GM12873 (cell line): ENCODE data around the gene CYP2W1.

Source experiments
- TF ChIP-seq, protein P1 (sequence below): IDR thresholded peaks from 2 replicates; pipeline ENCODE4 v1.5.1; 2012; ENCODE audit warnings: low read depth, mild to moderate bottlenecking, moderate library complexity, low read length, control low read depth; ENCODE audit not compliant: insufficient read depth; ENCODE audit errors: missing control alignments

Gene CYP2W1

DNA sequence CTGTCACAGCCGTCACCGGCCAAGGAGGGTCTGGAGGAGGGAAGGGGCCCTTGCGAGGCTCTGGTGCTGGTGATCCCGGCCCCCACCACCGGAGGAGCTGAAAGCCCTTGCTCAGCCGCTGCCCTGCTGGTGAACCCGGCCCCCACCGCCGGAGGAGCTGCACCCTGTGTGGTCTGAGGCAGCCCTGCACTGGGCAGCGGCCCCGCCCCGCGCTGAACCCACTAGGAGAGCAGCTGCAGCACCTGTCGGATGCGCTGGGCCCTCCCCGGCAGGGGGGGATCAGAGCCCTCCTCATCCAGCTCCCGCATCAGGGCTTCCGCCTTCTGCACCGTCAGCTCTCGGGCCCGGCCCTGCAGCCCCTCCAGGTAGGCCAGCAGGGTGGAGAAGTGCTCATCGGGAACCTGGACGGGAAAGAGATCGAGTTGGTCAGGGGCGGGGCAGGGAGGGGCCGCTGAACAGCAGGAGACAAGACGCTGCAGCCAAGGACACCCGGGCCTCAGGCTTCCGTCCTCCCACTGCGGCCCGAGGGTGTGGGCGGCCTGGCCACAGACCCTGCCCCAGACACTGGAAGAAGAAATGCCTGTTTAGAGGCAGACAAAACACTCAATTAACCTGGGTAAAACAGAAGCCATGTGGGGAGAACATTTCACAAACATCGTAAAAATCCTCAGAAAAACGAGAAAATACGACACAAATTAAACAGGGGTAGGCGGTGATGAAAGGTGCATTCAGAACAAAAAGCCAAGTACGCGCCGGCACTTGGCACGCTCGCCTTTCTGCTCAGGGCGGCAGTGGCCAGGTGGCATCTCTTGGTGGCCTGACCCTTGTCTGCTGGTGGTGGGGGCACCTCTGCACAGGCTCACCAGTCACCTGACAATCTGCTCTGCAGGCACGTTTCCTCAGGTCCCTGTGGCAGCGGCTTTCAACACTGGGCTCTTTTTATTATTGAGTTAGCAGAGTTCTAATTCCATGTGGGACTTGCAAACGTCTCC is 14.7 kb downstream of the CYP2W1 start:
- TF ChIP-seq, protein P1, sequence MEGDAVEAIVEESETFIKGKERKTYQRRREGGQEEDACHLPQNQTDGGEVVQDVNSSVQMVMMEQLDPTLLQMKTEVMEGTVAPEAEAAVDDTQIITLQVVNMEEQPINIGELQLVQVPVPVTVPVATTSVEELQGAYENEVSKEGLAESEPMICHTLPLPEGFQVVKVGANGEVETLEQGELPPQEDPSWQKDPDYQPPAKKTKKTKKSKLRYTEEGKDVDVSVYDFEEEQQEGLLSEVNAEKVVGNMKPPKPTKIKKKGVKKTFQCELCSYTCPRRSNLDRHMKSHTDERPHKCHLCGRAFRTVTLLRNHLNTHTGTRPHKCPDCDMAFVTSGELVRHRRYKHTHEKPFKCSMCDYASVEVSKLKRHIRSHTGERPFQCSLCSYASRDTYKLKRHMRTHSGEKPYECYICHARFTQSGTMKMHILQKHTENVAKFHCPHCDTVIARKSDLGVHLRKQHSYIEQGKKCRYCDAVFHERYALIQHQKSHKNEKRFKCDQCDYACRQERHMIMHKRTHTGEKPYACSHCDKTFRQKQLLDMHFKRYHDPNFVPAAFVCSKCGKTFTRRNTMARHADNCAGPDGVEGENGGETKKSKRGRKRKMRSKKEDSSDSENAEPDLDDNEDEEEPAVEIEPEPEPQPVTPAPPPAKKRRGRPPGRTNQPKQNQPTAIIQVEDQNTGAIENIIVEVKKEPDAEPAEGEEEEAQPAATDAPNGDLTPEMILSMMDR = peak; percentile 22

DNA sequence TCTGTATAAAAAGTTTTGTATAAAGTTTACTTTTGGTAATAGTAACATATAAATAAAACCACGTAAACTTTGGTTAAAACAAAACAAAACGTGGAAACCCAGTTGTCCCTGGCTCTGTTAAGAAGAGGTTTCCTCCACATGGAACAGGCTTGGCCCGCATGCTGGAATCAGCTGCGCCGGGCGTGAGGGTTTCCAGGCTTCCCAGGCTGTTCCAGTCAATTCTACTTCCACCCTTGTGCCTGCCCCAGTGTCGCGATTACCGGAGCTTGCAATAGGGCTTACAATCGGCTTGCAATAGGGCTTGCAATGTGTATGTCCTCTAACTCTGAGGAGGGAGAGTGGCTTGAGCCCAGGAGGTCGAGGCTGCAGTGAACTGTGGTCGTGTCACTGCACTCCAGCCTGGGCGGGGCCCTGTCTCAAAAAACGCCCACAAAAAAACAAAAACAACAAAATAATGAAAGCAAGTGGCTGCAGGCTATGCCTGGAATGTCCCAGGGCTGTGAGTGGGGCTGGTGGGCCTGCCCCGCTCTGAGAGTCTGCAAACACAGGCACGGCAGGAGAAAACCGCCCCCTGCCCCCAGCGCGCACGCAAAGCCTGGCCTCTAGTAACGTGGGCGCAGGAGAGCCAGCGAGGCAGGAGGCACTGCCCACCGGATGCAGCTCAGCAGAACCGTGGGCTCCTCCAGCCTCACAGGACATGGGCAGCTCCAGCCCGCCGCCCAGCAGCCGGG is 16.3 kb downstream of the CYP2W1 start:
- TF ChIP-seq, protein P1 = no peak

DNA sequence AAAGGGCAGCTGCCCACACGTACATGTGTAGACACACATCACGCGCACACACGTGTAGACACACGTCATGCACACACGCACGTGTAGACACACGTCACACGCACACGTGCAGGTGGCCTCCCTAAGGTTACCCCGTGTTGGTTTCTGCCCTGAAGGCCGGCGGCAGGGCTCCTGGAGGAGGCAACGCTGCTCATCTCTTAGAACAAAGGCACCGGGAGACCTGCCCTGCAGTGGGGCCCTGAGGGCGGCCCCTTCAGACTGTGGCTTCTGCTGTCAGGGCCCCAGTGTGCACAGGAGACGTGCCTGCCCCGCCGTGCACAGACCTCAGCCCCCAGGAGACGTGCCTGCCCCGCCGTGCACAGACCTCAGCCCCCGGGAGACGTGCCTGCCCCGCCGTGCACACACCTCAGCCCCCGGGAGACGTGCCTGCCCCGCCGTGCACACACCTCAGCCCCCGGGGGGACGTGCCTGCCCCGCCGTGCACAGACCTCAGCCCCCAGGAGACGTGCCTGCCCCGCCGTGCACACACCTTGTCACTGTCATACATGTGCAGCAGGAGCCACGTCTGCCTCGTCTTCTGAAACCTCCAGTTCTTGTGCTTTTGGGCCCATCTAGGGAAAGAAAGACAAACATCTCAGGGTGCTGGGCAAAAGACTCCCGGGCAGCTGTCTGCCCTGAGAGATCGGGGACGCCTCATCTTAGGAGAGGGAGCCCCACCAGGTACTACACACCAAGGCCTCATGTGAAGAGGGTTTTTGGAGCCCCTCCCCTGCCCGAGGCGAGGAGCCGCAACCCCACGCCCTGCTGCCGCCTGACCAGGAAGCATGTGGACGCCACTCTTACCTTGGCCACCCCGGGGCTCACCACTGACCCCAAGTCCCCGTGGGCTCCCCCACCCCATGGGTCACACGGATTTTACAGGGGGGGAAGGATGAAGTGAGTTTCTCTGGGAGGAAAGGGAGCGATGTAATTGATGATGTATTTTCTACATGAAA is 17.3 kb downstream of the CYP2W1 start:
- TF ChIP-seq, protein P1 = no peak

DNA sequence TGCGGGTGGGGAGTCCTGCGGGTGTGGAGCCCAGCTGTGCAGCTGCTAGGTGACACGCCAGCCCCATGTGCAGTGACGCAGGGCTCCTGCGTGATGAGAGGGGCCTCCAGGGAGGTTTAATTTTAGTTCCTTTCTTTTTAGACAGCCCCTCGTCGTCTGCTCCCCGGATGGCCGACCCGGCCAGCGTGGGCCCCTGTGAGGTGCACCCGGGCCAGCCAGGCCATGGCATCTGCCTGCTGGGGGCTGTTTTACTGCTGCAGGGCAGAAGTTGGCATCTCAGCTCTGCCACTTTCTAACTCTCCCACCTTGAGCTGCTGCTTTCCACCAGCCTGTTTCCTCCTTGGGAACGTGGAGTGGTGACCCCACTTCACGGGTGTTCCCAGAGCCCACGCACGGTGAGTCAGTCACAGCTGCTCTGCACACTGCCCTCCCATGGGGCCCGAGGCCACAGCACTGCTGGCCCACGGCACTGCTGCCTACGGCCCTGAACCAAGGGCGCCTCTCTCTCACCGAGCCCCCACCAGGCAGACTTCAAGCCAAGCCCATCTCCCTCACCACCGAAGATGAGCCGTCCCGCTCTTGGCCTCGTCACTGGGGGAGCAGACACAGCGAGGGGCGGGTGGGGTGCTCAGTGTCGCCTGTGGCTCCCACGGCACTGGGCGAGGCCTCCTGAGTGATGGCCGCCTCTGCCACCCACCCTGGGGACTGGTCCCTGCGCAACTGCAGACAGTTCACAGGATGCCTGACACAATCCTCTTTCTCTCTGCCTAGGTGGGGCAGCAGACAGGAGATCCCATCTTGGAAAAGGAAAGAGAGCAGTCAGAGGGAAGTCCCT is 21.3 kb downstream of the CYP2W1 start:
- TF ChIP-seq, protein P1 = no peak

DNA sequence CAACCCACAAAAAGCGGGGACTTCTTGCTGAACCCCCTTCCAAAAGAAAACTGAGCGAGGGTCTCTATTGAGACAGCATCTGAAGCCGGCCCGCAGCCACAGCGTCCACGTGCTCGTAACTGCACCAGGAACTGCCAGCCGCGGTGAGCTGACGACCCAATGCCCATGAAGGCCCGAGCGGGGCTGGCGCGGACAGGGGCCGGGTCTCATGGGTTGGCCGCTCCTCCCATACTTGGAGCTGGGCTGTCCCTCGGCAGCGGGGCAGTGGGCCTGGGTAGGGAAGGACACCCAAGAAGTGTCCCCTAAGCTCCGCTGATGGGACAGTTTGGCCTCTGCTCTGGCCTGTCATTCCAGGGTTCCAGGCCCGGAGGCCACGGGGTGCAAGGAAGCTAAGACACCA is 22.3 kb downstream of the CYP2W1 start:
- TF ChIP-seq, protein P1 = no peak

DNA sequence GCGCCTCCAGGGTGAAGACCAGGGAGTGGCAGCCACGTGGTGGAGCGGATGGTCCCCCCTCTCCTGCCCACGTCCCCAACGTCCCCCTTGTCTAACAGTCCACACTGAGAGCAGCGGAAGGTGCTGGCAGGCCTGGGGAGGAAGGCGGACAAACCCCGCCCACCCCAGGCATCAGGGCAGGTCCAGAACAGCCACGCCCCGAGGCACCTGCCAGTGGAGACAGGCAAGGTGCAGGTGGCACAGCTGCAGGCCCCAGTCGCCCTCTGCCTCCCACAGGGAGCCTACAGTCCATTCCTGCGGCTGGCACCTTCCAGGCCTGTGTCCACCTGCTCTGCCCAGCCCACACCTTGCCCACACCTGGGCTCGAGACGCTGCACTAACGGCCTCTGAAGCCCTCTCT is 24.9 kb downstream of the CYP2W1 start:
- TF ChIP-seq, protein P1 = no peak
